Naive thymus-derived CD4-positive, alpha-beta T cell (primary cell): ENCODE results near the gene MSH3. TPM values are rescaled to one million over a fixed set of nuclear protein-coding genes. Genes with fewer than 3 reads are reported as not detected.
A peak's percentile ranks its signal among the peaks of the same experiment; 100 is the strongest.

ENCODE experiments used
- ATAC-seq: fragments of 150-1000 bp; cut with Tn5 transposase; 2 replicates; pipeline ENCODE4 v1.10.0; 2021; ENCODE audit warnings: mild to moderate bottlenecking, moderate library complexity
- CTCF ChIA-PET: fragments of 350-600 bp; sonication (Branson Sonifier 250); formaldehyde crosslinking; loops from one replicate; lab custom pipeline; 2021; ENCODE audit warnings: antibody characterized with exemption; lab: Charles Lee
- POLR2A ChIA-PET: fragments of 350-600 bp; sonication (Branson Sonifier 250); formaldehyde crosslinking; loops from one replicate; lab custom pipeline; 2021; ENCODE audit warnings: antibody characterized with exemption, inconsistent platforms; lab: Charles Lee
- DNase-seq, 9 donors: peaks; one replicate each; pipeline versions ENCODE4 v3.0.0 to v3.0.0-alpha.2; 2020 to 2022; ENCODE audit warnings: mixed read lengths in 1 of 9
- H3K27ac ChIP-seq: one replicate; pipeline ENCODE4 v1.7.0; 2013; ENCODE audit warnings: mild to moderate bottlenecking, low read depth, low read length, moderate library complexity
- H3K27me3 ChIP-seq, 2 donors: one replicate each; pipeline ENCODE4 v1.7.0; 2013; ENCODE audit warnings: low read length in 2 of 2, mild to moderate bottlenecking in 2 of 2, moderate library complexity in 2 of 2; ENCODE audit not compliant: control insufficient read depth in 2 of 2, insufficient read depth in 2 of 2
- H3K36me3 ChIP-seq, 3 experiments: 1 replicate in 2 of 3; 2 replicates in 1 of 3; pipeline ENCODE4 v1.7.0; 2013; ENCODE audit warnings: low read length in 3 of 3, mild to moderate bottlenecking in 3 of 3, moderate library complexity in 1 of 3; ENCODE audit not compliant: insufficient read depth in 3 of 3, control insufficient read depth in 2 of 3
- H3K4me1 ChIP-seq, 2 donors: one replicate each; pipeline ENCODE4 v1.7.0; 2013; ENCODE audit warnings: low read length in 2 of 2, mild to moderate bottlenecking in 2 of 2, moderate library complexity in 1 of 2; ENCODE audit not compliant: control insufficient read depth in 2 of 2, insufficient read depth in 2 of 2
- H3K4me3 ChIP-seq: 2 replicates; pipeline ENCODE4 v1.7.0; 2013; ENCODE audit warnings: mild to moderate bottlenecking, low read length
- H3K9me3 ChIP-seq, 3 experiments: 1 replicate in 2 of 3; 2 replicates in 1 of 3; pipeline ENCODE4 v1.7.0; 2013; ENCODE audit warnings: low read length in 3 of 3; ENCODE audit not compliant: control insufficient read depth in 2 of 3
- H3K27ac Mint-ChIP-seq, 9 donors: one replicate each; pipeline ENCODE4 v1.8.0; 2020 to 2022; ENCODE audit warnings: mixed read lengths in 9 of 9, mild to moderate bottlenecking in 8 of 9, moderate library complexity in 5 of 9, inconsistent platforms in 2 of 9
- H3K27me3 Mint-ChIP-seq, 5 donors: one replicate each; pipeline ENCODE4 v1.8.0; 2021 to 2022; ENCODE audit warnings: mixed read lengths in 5 of 5, mild to moderate bottlenecking in 1 of 5
- H3K36me3 Mint-ChIP-seq, 5 donors: one replicate each; pipeline ENCODE4 v1.8.0; 2020 to 2022; ENCODE audit warnings: mixed read lengths in 5 of 5, mild to moderate bottlenecking in 3 of 5, inconsistent platforms in 1 of 5
- H3K4me1 Mint-ChIP-seq, 7 donors: one replicate each; pipeline ENCODE4 v1.8.0; 2020 to 2022; ENCODE audit warnings: mixed read lengths in 7 of 7, mild to moderate bottlenecking in 3 of 7, inconsistent platforms in 1 of 7
- H3K4me3 Mint-ChIP-seq, 10 donors: one replicate each; pipeline ENCODE4 v1.8.0; 2020 to 2022; ENCODE audit warnings: mild to moderate bottlenecking in 10 of 10, mixed read lengths in 10 of 10, moderate library complexity in 6 of 10, inconsistent platforms in 2 of 10
- H3K9me3 Mint-ChIP-seq, 11 donors: one replicate each; pipeline ENCODE4 v1.8.0; 2020 to 2022; ENCODE audit warnings: mixed read lengths in 11 of 11, mild to moderate bottlenecking in 4 of 11, inconsistent platforms in 1 of 11, moderate library complexity in 1 of 11
- intact Hi-C, 2 donors: fragments of 100-400 bp; cut with micrococcal nuclease; formaldehyde crosslinking; loops; one replicate each; pipeline ENCODE4 v1.15.1; 2023
- polyA plus RNA-seq, 2 donors: library from polyadenylated mRNA; unstranded; fragments of 300-500 nt; fragmentation: Illumina TruSeq; gene quantifications; one replicate each; pipeline ENCODE4 v1.2.3, GENCODE V29; 2021
- total RNA-seq, 6 experiments: library from RNA in 5 of 6; stranded (reverse) in 5 of 6; gene quantifications; 1 replicate in 5 of 6; 2 replicates in 1 of 6; pipeline ENCODE4 v1.2.3 and lab custom pipeline; 2021 to 2026

The MSH3 gene
- total and polyA plus RNA-seq, 7 experiments from 2014 or later = 10.5 to 20.9 (median 13.0) TPM

DNA sequence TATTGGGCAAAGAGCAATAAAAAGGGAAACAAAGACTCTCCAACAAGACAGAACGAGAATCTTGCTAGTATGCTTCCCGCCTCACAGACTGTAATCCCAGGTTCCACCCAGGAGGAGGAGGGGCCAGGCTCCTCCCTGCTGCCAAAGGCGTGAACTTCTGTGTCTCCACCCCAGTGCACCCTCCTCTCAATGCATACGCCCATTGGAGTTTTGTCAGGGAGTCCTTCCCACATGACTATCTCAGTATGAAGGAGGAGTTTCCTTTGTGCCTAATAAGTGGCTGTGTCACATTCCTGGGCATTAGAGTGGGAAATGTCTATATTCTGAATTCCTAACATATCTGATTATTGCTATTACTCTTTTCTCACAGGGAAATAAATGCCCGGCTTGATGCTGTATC, 106.7 kb downstream of the MSH3 start:
- Histone ChIP-seq H3K9me3 (no peaks in the 10 kb centered on the region), H3K27me3 (no peaks in the 10 kb centered on the region), H3K4me1 (peaks cover 7 to 15% of the 10 kb centered on the region in 2 donors), H3K36me3 (no peaks in the 10 kb centered on the region), H3K27ac (no peak overlapping the region), H3K4me3 (no peak overlapping the region)
- intact Hi-C loops = no loop called here
- no peak for ATAC-seq
- no peak for DNase-seq
- ChIA-PET CTCF (no interaction called here), POLR2A (no interaction called here)
- H3K4me1 Mint-ChIP-seq = peaks cover 10 to 48% (median 20%) of the 10 kb centered on the region in 7 donors
- H3K27me3 Mint-ChIP-seq = no peaks in the 10 kb centered on the region
- H3K36me3 Mint-ChIP-seq = peaks cover 11 to 60% (median 43%) of the 10 kb centered on the region in 5 donors
- H3K27ac Mint-ChIP-seq = peak overlapping the region in 1 of 9 donors; percentile 41
- H3K4me3 Mint-ChIP-seq = no peak overlapping the region
- peaks cover 0 to 8% (median 0%) of the 10 kb centered on the region in 11 donors for H3K9me3 Mint-ChIP-seq

DNA sequence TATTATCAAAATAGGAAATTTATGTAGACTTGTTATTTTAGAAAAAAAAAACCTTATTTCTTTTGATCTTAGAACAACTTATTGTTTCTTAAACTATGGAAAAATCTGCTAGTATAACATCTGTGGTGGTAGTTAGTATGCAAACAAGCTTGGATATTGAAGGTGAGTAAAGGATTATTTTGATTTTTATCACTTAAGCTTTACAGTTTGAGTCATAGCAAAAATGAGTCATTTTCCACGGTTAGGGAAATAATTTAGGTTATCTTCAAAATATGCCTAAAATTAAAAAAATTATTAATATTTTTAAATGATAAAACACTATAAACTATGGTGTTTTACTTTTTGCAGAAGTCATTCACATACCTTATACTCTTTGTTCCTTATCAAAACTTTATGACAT, 107.5 kb downstream of the MSH3 start:
- H3K27ac ChIP-seq = no peak overlapping the region
- Mint-ChIP-seq H3K27me3 (no peaks in the 10 kb centered on the region), H3K27ac (no peak overlapping the region), H3K4me3 (no peak overlapping the region), H3K9me3 (peaks cover 0 to 8% (median 0%) of the 10 kb centered on the region in 11 donors), H3K4me1 (peaks cover 5 to 40% (median 12%) of the 10 kb centered on the region in 7 donors), H3K36me3 (peaks cover 11 to 57% (median 43%) of the 10 kb centered on the region in 5 donors)
- H3K9me3 ChIP-seq = no peaks in the 10 kb centered on the region
- peaks cover 0 to 7% of the 10 kb centered on the region in 2 donors for H3K4me1 ChIP-seq
- DNase-seq = no peak
- no peaks in the 10 kb centered on the region for H3K36me3 ChIP-seq
- ATAC-seq = no peak
- intact Hi-C loops = no loop called here
- ChIA-PET CTCF (no interaction called here), POLR2A (no interaction called here)
- H3K4me3 ChIP-seq = no peak overlapping the region
- H3K27me3 ChIP-seq = no peaks in the 10 kb centered on the region

GRCh38 chr5:80762573-80762972, 108.1 kb downstream of the MSH3 start:
- ChIA-PET POLR2A (no interaction called here), CTCF (interaction anchor here (0.8 kb wide), 1 partner anchor 1289 kb away, joined by 3 read pairs; no protein-coding TSS in a partner anchor)
- H3K4me1 ChIP-seq = peaks cover 0 to under 1% of the 10 kb centered on the region in 2 donors
- no peak overlapping the region for H3K27ac ChIP-seq
- Mint-ChIP-seq H3K27me3 (no peaks in the 10 kb centered on the region), H3K9me3 (peaks cover 0 to 8% (median 0%) of the 10 kb centered on the region in 11 donors), H3K4me1 (peaks cover 5 to 36% (median 7%) of the 10 kb centered on the region in 7 donors), H3K36me3 (peaks cover 11 to 57% (median 43%) of the 10 kb centered on the region in 5 donors), H3K4me3 (no peak overlapping the region), H3K27ac (no peak overlapping the region)
- no peaks in the 10 kb centered on the region for H3K36me3 ChIP-seq
- intact Hi-C loops = no loop called here
- DNase-seq (no peak), ATAC-seq (no peak)
- no peaks in the 10 kb centered on the region for H3K27me3 ChIP-seq
- no peak overlapping the region for H3K4me3 ChIP-seq
- H3K9me3 ChIP-seq = no peaks in the 10 kb centered on the region

DNA sequence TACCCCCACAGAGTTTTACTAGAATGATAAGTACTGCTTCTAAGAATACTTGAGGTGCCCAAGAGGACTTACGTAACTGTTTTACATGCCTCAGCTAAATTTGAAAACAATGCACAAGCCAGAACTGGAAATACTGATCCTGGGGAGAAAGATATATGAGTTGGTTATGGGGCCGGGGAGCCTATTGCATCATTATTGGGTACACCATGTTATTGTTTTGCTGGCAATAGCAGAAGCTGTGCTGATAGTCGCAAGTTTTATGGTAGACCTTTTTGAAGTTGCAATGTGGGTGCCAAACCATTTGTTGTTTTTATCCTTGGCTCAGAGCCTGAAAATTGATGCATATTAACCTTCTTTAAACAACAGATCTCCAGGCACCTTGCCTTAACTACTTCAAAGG, 108.8 kb downstream of the MSH3 start:
- intact Hi-C loops = no loop called here
- Mint-ChIP-seq H3K27me3 (no peaks in the 10 kb centered on the region), H3K4me3 (no peak overlapping the region), H3K4me1 (peaks cover 1 to 29% (median 5%) of the 10 kb centered on the region in 7 donors), H3K9me3 (peaks cover 0 to 4% (median 0%) of the 10 kb centered on the region in 11 donors), H3K27ac (peak overlapping the region in 1 of 9 donors; percentile 13), H3K36me3 (peaks cover 8 to 56% (median 40%) of the 10 kb centered on the region in 5 donors)
- CTCF ChIA-PET = interaction anchor here (0.8 kb wide), 1 partner anchor 1288 kb away, joined by 3 read pairs; no protein-coding TSS in a partner anchor
- Histone ChIP-seq H3K9me3 (no peaks in the 10 kb centered on the region), H3K4me1 (no peaks in the 10 kb centered on the region), H3K27ac (no peak overlapping the region), H3K27me3 (no peaks in the 10 kb centered on the region), H3K36me3 (peaks cover 0 to 5% (median 0%) of the 10 kb centered on the region in 3 experiments), H3K4me3 (no peak overlapping the region)
- POLR2A ChIA-PET = no interaction called here
- DNase-seq = no peak
- ATAC-seq = no peak

DNA sequence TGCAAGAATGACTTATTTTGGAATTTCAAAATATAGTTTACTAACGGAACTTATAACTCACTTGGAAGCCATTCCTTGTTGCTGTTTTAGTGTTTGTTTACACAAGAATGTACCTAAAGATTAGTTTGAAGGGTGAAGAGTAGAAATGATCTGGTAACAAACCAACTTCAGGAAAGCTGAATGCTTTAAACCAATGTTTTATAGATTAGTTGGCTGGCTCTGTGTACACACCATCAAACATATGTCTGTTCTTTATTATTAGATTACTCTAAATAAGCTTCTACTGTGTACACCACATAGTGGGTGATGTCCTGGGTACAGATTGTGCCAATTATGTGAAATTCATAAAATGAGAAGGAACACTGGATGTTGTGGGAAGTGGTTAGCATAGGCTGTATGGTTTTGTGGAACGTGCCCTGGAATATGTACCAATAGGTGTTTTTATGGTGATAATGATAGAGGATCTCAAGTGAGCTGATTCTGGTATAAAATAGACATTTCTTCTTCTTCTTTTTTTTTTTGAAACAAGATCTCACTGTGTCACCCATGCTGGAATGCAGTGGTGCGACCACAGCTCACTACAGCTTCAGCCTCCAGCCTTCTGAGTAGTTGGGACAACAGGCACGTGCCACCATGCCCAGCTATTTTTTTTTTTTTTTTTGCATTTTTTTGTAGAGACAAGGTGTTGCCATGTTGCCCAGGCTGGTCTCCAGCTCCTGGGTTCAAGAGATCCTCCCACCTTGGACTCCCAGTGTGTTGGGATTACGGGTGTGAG, 109.6 kb downstream of the MSH3 start:
- H3K4me3 Mint-ChIP-seq = no peak overlapping the region
- no peak overlapping the region for H3K27ac Mint-ChIP-seq
- ATAC-seq (no peak), DNase-seq (no peak)
- ChIA-PET CTCF (no interaction called here), POLR2A (no interaction called here)
- peaks cover 0 to 27% (median 3%) of the 10 kb centered on the region in 7 donors for H3K4me1 Mint-ChIP-seq
- H3K36me3 ChIP-seq = peaks cover 0 to 7% (median 0%) of the 10 kb centered on the region in 3 experiments
- H3K4me1 ChIP-seq = no peaks in the 10 kb centered on the region
- no peaks in the 10 kb centered on the region for H3K27me3 ChIP-seq
- no peak overlapping the region for H3K4me3 ChIP-seq
- H3K9me3 ChIP-seq = no peaks in the 10 kb centered on the region
- no peak overlapping the region for H3K27ac ChIP-seq
- intact Hi-C loops = no loop called here
- peaks cover 0 to 4% (median 0%) of the 10 kb centered on the region in 11 donors for H3K9me3 Mint-ChIP-seq
- H3K36me3 Mint-ChIP-seq = peaks cover 6 to 56% (median 41%) of the 10 kb centered on the region in 5 donors
- no peaks in the 10 kb centered on the region for H3K27me3 Mint-ChIP-seq

- POLR2A ChIA-PET = no interaction called here
- H3K27ac Mint-ChIP-seq = no peak overlapping the region
- Histone ChIP-seq H3K9me3 (no peaks in the 10 kb centered on the region), H3K27me3 (no peaks in the 10 kb centered on the region), H3K27ac (no peak overlapping the region), H3K36me3 (peaks cover 0 to 7% (median 0%) of the 10 kb centered on the region in 3 experiments), H3K4me1 (no peaks in the 10 kb centered on the region), H3K4me3 (no peak overlapping the region)
- peaks cover 0 to under 1% (median 0%) of the 10 kb centered on the region in 11 donors for H3K9me3 Mint-ChIP-seq
- no peak overlapping the region for H3K4me3 Mint-ChIP-seq
- H3K27me3 Mint-ChIP-seq = no peaks in the 10 kb centered on the region
- no peak for DNase-seq
- peaks cover 0 to 20% (median 0%) of the 10 kb centered on the region in 7 donors for H3K4me1 Mint-ChIP-seq
- H3K36me3 Mint-ChIP-seq = peaks cover under 1 to 53% (median 33%) of the 10 kb centered on the region in 5 donors
- intact Hi-C loops = no loop called here
- CTCF ChIA-PET = no interaction called here
- ATAC-seq = no peak
These were observed 110.3 kb downstream of the MSH3 start for GRCh38 chr5:80764786-80765185.
